SW480 (cell line): Measurements from ENCODE around the gene AGR3.
A peak's percentile ranks its signal among the peaks of the same experiment; 100 is the strongest.

Experiments
- DNase-seq: peaks from one replicate; pipeline ENCODE4 v3.0.0-alpha.2; 2016; ENCODE audit warnings: low spot score

The AGR3 gene

GRCh38 chr7:16881844-16882243, at the start of gene AGR3:
TSS of gene AGR3 (minus strand) at chr7:16881983. CDS start at chr7:16878618, 3,365 bp downstream.
- DNase-seq, result peak; percentile 39

- DNase-seq, result no peak
Measured at GRCh38 chr7:16930946-16931345, 49.2 kb upstream of the AGR3 start.

GRCh38 chr7:16929146-16929762, 47.5 kb upstream of the AGR3 start:
- no peak for DNase-seq

GRCh38 chr7:16926861-16927260, 45.1 kb upstream of the AGR3 start:
- DNase-seq, result no peak

GRCh38 chr7:16926283-16926682, 44.5 kb upstream of the AGR3 start:
- peak; percentile 56 for DNase-seq

- DNase-seq, result no peak
Measured at GRCh38 chr7:16925609-16926008, 43.8 kb upstream of the AGR3 start.

- no peak for DNase-seq
Measured at GRCh38 chr7:16923019-16923418, 41.2 kb upstream of the AGR3 start.

- no peak for DNase-seq
Measured at GRCh38 chr7:16921644-16922257, 40.0 kb upstream of the AGR3 start.

- no peak for DNase-seq
Measured at GRCh38 chr7:16921151-16921550, 39.4 kb upstream of the AGR3 start.

GRCh38 chr7:16919440-16919839, 37.7 kb upstream of the AGR3 start:
- DNase-seq, result no peak

- DNase-seq, result peak; percentile 42
Measured at GRCh38 chr7:16918288-16918895, 36.6 kb upstream of the AGR3 start.

GRCh38 chr7:16916738-16917137, 35.0 kb upstream of the AGR3 start:
- DNase-seq, result no peak

GRCh38 chr7:16916105-16916639, 34.4 kb upstream of the AGR3 start:
- DNase-seq, result peak; percentile 16

- peak; percentile 32 for DNase-seq
Measured at GRCh38 chr7:16915405-16915804, 33.6 kb upstream of the AGR3 start.

- no peak for DNase-seq
Measured at GRCh38 chr7:16914771-16915170, 33.0 kb upstream of the AGR3 start.

GRCh38 chr7:16913643-16914042, 31.9 kb upstream of the AGR3 start:
- DNase-seq, result no peak

- DNase-seq, result no peak
Measured at GRCh38 chr7:16912540-16912939, 30.8 kb upstream of the AGR3 start.

- no peak for DNase-seq
Measured at GRCh38 chr7:16908561-16908960, 26.8 kb upstream of the AGR3 start.

GRCh38 chr7:16905300-16906044, 23.7 kb upstream of the AGR3 start:
- DNase-seq, result no peak

GRCh38 chr7:16904076-16904475, 22.3 kb upstream of the AGR3 start:
- DNase-seq, result no peak

GRCh38 chr7:16900209-16900768, 18.5 kb upstream of the AGR3 start:
- no peak for DNase-seq
